Mesenteric fat pad (tissue), 1 donor: ENCODE results near the gene AFF3. TPM values are rescaled to one million over a fixed set of nuclear protein-coding genes. Genes with fewer than 3 reads are reported as not detected.

Experiments used
- DNase-seq: peaks from one replicate; pipeline ENCODE4 v3.0.0-alpha.2; 2020; ENCODE audit warnings: low spot score
- total RNA-seq: library from RNA; stranded (reverse); fragmentation: NEBNext Ultra II Directional; extraction: Animal tissue kit (Norgen Biotek cat#: 25700); gene quantifications from one replicate; pipeline ENCODE4 v1.2.1, GENCODE V29; 2021
- donor health status: DM: yes; HTN: yes; CAD: no.

Gene AFF3
- total RNA-seq, 1 donor from 2014 or later = 4.5 TPM

DNA sequence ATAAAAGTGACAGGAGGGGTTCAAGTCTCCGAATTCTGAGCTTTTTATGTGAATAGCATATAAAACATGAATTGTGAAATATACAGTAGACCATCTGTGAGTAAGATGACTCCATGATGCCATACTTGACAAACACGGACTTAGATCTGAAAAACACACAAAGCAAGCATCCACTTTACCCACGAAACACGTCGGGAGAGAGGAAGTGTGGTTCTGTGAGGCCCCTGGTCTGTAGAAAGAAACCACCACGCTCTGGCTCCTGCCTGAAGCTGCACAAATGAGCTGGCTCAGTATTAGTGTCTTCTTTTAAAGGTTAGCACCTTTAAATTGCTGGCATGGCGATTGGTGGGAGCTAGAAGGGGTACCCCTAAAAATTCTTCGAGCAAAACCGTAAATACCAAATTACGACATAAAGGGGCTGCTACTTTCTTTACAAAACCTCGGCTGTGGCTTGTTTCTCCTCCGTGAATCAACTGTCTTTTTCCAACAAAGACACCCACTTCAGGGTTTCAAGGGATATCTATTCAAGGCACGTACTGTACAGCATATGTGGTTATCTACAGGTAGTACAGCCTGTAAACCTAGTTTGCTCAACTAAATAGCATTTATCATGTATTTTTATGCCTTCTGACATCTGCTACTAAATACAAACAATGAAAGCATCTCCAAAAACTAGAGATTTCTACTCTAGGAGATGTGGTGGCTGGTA, 70.9 kb downstream of the AFF3 start:
- DNase-seq = no peak

DNA sequence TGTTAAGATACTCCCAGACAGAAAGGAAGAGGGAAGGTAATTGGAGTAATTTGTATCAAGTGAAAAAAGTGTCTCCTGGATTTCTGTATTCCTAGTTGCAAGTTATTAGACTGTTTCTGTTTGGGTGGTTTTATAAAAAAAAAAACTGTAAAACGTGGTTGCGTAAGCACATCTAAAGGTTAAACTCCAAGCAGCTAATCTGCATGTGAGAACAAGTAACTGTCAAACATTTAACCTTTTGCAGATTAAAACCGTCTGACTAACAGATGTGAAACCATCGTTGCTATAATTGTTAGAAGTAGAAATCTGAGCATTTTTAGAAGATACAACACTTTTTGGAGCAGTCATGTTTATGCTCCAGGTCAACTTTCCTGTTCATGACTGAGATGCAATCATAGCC, 72.3 kb downstream of the AFF3 start:
- no peak for DNase-seq

DNA sequence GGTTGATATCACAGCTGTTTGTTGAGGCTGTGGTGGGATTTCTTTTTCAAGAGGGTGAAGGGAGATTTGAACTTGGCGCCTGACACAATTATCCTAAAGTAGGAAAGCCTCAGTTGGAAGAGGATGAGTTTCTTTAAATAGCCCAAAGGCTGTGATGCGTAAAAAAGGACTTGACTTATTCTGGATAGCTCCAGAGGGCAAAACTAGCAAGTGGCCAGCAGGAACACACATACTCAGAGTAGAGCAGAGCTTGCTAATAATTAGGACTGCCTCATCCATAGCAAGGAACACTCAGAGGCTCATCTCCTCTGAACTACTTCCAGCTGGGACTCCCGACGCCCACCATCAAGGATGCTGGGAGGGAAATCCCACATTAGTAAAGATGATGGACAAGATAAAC, 74.0 kb downstream of the AFF3 start:
- no peak for DNase-seq

- DNase-seq = no peak
Observed at GRCh38 chr2:100067784-100068183, 74.6 kb downstream of the AFF3 start.

GRCh38 chr2:100066856-100067255, 75.5 kb downstream of the AFF3 start:
- DNase-seq = no peak

GRCh38 chr2:100066246-100066645, 76.1 kb downstream of the AFF3 start:
- DNase-seq = no peak

GRCh38 chr2:100064592-100065428, 77.6 kb downstream of the AFF3 start:
- no peak for DNase-seq

GRCh38 chr2:100064165-100064564, 78.2 kb downstream of the AFF3 start:
- DNase-seq = no peak

GRCh38 chr2:100063459-100063953, 78.9 kb downstream of the AFF3 start:
- no peak for DNase-seq

DNA sequence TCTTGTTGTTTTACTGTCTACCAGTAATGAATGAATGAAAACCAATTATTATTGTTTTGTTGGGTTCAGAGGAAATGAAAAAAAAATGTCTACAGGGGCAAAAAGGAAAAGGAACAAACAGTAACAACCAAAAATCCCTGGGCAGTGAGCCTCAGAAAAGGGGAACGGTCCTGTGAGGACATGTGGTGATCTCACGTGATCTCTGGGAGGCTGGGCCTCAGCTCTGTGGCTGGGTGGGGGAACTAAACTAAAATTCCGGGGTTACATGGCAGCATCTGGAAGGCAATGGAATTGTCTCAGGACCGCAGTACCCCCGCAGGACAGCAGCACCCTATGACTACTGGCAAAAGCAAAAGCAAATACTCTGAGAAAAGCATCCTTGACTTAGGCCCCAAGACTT, 80.1 kb downstream of the AFF3 start:
- no peak for DNase-seq

DNA sequence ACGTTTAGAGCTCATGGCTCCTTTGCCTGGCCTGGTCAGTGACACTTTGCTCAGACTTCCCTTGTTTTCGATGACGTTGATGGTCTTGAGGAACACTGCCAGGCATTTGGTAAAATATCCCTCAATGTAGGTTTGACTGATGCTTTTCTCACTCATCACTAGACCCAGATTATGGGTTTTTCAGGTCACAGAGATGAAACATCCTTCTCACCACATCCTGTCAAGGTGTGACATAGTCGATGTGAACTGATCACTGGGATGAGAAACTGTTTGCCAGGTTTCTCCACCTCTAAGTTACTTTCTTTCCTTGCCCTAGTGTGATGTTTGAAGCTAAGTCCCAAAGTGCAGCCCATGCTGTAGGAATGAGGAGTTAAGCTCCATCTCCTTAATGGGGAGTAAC, 81.5 kb downstream of the AFF3 start:
- DNase-seq = no peak

DNA sequence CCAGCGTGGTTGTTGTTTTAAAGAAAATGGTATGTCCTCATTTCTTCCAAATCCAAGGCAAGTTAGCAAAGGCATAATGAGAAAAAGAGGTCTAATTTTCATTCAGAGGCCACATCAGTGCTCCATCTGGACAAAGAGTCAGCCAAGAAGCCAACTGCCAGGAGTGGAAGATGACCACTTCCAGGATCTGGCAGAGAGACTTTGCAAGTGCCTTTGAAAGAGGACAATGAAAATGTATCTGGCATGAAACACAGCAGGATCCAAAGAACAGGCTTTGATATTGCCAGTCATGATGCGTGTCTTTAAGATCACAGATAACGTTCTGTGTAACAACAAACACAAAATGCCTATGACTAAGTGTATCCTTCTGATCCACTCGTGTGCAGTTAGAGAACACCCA, 82.8 kb downstream of the AFF3 start:
- no peak for DNase-seq

DNA sequence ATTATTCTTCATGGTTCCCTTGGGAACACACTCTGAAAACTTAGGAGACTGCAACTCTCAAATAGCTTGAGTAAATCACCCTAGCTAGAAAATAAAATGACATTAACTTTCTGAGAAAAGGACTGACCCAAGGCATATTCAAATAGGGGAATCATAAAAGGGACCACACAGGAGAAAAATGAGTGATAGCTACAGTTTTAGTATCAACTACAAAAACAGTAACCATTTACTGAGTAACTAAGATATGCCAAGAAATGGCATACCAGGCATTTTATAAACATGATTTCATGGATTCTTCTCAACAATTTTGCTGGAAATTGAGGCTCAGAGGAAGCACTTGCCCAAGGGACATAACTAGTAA, 84.5 kb downstream of the AFF3 start:
- DNase-seq = no peak

DNA sequence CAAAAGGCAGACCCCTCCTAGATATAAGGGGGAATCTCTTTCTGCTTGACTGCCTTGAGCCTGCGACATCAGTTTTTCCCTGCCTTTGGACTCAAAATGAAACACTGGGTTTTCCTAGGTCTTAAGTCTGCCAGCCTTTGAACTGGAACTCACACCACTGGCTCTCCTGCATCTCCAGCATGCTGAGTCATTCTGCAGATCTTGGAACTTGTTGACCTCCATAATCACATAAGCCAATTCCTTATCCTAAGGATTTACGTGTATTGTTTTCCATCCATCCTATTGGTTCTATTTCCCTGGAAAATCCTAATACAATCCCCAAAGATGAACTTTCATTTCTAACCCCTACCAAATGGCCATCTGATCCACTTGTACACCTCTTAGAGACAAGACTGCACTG, 88.0 kb downstream of the AFF3 start:
- DNase-seq = no peak

DNA sequence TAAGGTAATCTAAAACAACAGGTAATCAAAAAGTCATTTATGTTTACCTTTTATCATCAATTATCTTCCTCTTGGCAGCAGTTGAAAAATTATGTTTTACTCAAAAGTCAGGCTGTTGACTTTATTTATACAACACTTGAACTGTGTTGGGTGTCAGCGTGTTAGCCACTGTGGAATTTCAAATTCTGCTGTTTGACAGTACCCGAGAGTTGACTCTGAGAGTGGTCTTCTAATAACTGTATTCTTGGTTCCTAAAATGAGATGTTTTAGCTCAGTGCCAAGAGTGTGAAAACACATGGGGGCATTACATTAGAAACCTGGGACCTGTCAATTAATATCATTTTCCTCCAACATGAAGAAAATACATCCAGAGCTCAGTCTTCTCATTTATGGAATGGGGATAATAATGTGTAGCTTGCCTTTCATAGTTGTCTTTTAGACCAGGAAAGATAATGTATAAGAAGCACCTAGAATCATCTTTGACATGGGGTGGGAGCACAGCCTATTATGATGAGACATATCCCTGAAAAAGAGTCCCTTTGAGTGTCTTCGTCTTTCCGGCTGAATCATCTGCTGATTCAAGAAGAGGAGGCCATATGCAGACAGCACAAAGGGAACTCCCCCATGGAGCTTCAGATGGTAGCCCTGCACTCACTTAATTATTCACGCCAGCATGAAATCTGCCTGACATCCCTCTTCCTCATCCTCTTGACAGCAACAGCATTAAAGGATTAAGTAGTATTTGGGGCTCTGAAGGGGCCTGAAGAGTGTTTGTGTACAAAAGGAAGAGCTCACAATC, 89.1 kb downstream of the AFF3 start:
- DNase-seq = no peak

- no peak for DNase-seq
Observed at GRCh38 chr2:100052650-100053049, 89.7 kb downstream of the AFF3 start.

- no peak for DNase-seq
Observed at GRCh38 chr2:100051253-100051652, 91.1 kb downstream of the AFF3 start.

- no peak for DNase-seq
Observed at GRCh38 chr2:100050685-100051084, 91.7 kb downstream of the AFF3 start.

DNA sequence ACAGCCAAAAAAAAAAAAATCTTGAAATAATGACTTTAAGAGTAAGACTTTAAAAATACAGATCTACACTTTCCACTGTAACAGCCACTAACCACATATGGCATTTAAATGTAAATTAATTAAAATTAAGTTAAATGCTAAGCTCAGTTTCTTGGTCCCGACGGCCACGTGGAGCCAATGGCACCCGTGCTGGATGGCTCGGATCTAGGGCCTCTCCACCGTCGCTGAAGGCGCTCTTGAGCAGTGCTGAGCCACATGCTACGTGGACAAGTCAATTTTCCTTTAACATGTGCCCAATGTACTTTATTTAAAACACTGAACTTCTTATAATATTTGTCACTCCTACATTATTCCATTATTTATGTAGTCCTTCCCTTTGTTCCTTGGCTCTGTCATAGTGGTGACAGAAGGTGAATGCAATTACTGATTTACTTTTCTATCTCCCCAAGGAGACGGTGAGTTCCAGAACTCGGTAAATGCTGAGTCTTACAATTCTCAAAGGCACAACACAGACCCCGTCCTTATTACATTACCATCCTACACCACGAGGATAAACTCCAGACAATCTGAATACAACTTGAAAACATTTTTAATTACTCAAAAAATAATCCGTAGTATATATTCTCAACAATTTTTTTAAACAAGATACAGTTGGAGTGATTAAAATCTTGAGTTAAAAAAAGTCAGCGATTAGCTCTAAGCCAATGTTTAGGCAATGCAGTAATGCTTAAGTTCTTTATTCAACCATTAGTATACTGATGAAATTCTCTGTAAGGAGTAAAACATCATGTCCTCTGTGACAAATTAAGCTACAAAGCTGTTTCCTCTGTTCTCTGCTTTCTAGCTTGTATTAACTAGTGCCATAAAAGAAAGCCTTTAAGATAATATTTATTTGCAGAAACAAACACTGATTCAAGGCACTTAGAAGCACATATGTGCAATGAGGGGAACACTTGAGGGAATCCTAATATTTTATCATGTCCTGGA, 95.1 kb downstream of the AFF3 start:
- DNase-seq = no peak

DNA sequence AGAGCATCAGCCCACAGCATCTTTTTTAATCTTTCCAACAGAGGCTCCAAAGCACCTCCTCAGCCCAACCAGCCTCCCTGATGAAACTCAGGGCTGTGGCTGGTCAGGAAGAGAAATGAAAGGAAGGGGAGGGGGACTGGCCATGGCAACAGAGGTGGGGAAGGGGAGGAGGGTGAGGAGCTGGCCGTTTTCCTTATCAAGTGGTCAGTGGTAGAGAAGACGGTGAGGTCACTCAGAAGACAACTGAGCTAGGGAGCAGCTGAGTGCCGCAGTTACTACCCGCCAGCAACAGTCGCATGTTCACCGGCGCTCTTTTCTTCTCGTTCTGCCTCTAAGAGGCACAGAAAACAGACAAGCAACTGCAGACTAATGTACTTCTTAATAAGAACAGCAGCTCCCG, 97.4 kb downstream of the AFF3 start:
- DNase-seq = no peak

DNA sequence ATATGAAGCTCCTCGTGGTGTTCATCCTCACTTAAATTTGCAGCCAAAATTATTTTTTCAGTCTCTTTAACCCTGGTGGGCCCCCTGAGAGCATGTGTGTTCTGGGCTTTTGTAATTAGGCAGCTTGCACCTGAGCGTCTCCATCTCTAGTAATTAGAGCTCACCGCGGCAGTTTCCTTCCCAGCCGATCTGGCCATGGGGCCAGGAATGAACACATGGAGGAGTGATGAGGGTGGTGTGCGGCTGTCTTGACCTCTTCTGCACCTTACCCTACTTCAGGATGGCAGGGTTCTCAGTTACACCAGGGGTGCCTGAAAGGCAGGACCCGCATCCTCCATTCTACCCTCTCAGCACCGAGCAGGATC, 98.5 kb downstream of the AFF3 start:
- DNase-seq = no peak
